Fibroblast of skin of left biceps (primary cell): ENCODE measurements around the gene AGXT.

ENCODE experiments used
- DNase-seq, 2 experiments: peaks; one replicate each; pipeline ENCODE4 v3.0.0-alpha.2; 2013; ENCODE audit warnings: low read depth in 2 of 2

Gene AGXT

GRCh38 chr2:240927390-240927781 lies 58.8 kb downstream of the AGXT start:
- DNase-seq, result no peak

GRCh38 chr2:240928476-240929363 lies 60.1 kb downstream of the AGXT start:
- no peak for DNase-seq

GRCh38 chr2:240929364-240930095 lies 60.9 kb downstream of the AGXT start:
- no peak for DNase-seq
